Renal cortex interstitium (tissue), 11 donors: ENCODE measurements around the gene THAP11. TPM values are rescaled to one million over a fixed set of nuclear protein-coding genes. Genes with fewer than 3 reads are reported as not detected.
"Not testable (repeated sequence)": the region's sequence is repeated elsewhere in the genome, so short reads cannot be mapped to it uniquely, and the experiment has no call there.

Source experiments
- DNase-seq, 11 donors: peaks; one replicate each; pipeline ENCODE4 v3.0.0-alpha.2; 2013; ENCODE audit warnings: low read depth in 9 of 11, low spot score in 4 of 11; ENCODE audit errors: extremely low read depth in 1 of 11
- polyA plus RNA-seq, 3 donors: library from polyadenylated mRNA; unstranded; fragments of 120-200 nt; gene quantifications; one replicate each; pipeline ENCODE4 v1.2.1, GENCODE V29; 2013; ENCODE audit not compliant: insufficient read length in 3 of 3

THAP11 gene
- polyA plus RNA-seq, 3 donors: 26.6 to 36.3 (median 28.1) TPM

DNA sequence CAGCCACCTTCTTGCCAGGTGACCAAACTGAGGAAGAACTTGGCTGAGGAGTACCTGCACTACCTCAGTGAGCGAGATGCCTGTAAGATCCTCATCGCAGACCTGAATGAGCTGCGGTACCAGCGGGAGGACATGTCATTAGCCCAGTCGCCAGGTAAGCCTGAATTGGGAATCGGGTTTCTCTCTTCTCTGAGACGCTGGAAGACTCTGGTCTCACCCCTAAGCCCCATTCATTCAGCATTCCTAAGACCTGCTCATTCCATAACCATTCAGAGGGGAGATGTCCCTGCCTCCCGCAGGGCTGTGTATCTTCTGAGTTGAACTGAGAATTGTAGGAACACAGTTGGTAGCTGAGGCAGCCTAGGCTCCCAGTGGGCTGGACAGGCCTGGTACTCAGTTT is 17.0 kb upstream of the THAP11 start:
- no peak for DNase-seq

DNA sequence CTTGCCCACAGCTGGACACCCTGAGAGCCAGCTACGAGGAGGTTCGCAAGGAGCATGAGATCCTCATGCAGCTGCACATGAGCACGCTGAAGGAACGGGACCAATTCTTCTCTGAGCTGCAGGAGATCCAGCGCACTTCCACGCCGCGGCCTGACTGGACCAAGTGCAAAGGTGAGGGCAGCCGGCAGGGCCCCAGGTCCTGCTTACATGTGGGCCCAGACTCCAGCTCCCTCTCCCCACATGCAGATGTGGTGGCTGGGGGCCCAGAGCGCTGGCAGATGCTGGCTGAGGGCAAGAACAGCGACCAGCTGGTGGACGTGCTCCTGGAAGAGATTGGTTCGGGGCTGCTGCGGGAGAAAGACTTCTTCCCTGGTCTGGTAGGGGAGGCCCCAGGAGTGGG is 16.2 kb upstream of the THAP11 start:
- DNase-seq: no peak

DNA sequence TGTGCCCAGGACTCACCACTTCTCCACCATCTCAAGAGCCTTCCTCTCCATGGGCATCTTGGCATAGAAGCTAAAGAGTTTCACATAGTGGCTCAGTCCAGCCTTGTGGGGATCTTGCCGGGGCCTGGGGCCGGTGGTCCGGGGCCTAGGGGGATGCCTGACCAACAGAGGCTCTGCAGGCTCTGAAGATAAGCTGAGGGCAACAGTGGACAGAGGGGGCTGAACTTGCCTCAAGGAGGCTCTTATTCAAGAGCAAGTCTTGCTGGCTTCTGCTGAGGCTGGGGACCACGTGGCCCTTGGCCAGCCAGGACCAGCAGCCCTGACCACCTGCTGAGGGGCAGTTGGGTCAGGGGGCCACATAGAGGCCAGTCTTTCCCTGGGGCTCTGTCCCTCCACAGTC is 13.5 kb upstream of the THAP11 start:
- no peak for DNase-seq

DNA sequence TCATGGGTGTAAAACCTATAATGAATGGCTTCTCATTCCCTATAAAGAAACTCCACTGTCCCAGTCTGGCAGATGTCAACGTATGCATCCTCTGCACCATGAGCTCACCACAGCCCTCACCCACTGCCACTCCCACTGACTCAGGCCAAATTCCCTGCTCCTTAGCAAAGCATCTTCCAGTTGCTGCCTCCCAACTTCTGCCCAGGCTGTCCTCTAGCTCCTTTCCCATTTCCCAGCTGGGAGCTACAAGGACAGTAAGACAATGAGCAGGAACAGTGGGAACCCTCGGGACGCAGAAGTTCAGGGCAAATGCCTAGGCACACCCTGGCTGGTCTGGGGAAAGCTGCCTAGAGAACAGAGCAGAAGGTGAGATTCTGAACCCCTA is 9.1 kb upstream of the THAP11 start:
- no peak for DNase-seq

DNA sequence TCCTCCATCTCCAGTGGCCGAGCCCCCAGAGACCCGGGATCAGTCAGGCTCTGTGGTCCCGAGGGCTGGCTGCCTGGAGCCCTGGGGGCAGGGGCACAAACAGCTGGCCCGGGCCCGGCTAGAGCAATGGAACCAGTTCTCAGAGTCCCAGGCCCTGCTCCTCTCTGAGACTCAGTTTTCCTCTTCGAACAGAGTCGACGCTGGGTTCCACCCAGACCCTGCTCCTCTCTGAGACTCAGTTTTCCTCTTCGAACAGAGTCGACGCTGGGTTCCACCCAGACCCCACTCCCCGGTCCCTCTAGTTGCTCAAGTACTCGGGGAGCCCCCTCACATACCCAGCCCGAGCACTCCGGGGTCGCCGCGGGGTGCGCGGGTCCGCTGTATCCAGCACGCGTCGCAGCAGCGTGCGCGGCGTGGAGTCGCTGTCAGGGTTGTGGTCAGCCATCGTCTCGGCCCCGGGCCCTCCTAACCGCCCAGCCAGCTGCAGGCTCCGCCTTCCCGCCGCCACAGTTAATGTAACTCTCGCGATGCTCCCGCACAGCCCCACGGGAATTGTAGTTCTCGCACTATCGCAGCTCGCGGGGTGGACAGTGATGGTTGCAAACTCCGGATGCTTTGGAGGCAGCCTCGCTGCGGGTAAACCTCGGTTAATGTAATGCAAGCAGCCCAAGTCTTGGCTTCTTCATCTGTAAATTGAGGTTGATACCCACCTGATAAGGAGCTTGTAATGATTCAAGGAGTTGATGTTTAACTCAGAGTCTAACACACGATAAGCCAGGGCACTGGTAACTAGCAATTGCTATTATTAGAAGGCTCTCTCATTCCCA is 8.5 kb upstream of the THAP11 start:
- peak; percentile 77 to 93 (median 89) for DNase-seq

DNA sequence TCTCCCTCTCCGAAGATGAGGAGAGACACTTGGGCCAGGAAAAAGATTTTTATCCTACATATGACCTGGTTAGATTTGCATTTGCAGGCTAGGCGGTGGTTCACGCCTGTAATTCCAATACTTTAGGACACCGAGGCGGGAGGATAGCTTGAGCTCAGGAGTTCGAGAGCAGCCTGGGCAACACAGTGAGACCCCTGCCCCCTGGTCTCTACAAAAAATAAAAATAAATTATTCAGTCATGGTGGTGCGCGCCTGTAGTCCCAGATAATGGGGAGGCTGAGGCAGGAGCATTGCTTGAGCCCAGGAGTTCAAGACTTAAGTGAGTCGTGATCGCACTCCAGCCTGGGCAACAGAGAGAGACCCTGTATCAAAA is 7.9 kb upstream of the THAP11 start:
- no peak for DNase-seq

DNA sequence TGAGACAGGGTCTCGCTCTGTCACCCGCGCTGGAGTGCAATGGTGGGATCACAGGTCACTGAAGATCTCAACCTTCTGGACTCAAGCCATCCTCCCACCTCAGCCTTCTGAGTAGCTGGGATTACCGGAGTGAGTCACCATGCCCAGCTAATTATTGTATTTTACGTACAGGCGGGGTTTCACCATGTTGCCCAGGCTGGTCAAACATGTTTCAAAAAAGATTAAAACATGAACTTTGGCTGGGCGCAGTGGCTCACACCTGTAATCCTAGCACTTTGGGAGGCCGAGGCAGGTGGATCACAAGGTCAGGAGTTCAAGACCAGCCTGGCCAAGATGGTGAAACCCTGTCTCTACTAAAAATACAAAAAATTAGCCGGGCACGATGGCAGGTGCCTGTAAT is 4.9 kb upstream of the THAP11 start:
- DNase-seq: not testable (repeated sequence)

DNA sequence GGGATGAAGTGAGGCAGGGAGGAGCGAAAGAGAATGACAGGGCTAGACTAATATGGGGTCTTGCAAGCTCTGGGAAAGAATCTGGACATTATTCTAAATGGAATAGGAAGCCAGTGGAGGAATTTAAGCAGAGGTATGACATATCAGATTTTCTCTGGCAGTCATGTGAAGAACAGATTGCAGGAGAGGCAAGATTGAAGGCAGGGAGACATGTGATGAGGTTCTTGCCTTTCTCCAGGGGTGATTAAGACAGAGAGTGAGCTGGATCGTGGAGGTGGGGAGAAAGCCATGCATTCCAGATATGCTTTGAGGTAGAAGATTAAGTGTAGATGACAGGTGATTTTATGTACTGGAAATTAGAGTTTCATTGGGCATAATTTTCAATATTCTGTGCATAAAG is 4.3 kb upstream of the THAP11 start:
- no peak for DNase-seq

DNA sequence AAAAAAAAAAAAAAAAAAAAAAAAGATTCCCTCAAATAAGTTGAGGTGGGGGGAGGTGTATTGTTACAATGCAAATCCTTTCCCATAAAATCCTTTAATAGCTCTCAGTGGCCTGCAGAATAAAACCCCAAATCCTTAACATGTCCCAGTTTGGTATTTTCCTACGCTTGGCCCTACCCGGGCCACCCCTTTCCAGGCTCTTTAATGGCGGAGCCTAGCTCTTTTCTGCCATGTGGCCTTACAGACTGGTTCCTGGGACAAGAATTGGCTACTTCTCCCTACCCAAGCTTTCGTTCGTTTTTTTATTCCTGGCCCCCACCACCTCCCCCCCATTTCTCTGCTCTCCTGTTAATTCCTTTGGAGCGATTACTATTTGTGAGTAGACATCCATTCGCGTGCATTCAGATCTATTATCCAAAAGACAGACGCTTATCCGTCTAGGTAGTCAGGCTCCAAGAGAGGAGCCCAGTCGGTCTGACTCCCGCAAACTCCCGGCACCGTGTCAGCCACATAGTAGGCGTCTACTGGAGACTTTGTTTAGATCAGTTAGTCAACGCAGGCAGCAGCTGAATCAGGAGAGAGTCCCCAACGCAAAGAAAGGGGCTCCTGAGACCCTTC is 813 bp upstream of the THAP11 start:
- DNase-seq: no peak

DNA sequence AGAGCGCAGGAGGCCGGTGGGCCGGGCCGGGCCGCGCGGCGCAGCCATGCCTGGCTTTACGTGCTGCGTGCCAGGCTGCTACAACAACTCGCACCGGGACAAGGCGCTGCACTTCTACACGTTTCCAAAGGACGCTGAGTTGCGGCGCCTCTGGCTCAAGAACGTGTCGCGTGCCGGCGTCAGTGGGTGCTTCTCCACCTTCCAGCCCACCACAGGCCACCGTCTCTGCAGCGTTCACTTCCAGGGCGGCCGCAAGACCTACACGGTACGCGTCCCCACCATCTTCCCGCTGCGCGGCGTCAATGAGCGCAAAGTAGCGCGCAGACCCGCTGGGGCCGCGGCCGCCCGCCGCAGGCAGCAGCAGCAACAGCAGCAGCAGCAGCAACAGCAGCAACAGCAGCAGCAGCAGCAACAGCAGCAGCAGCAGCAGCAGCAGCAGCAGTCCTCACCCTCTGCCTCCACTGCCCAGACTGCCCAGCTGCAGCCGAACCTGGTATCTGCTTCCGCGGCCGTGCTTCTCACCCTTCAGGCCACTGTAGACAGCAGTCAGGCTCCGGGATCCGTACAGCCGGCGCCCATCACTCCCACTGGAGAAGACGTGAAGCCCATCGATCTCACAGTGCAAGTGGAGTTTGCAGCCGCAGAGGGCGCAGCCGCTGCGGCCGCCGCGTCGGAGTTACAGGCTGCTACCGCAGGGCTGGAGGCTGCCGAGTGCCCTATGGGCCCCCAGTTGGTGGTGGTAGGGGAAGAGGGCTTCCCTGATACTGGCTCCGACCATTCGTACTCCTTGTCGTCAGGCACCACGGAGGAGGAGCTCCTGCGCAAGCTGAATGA is 606 bp downstream of the THAP11 start:
- no peak for DNase-seq

DNA sequence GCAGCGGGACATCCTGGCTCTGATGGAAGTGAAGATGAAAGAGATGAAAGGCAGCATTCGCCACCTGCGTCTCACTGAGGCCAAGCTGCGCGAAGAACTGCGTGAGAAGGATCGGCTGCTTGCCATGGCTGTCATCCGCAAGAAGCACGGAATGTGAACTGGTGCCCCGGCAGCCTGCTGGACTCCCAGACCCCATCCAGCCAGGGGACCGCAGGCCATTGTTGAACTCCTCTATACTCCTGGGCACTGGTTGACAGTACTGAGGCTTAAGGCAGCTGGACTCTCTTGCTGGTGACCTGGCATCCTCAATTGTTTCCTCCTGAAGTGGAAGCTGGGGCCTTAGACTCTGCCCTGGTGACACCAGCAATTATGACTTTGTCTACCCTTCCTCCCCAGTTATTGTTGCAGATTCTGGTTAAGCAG is 1.2 kb downstream of the THAP11 start:
- DNase-seq: no peak

DNA sequence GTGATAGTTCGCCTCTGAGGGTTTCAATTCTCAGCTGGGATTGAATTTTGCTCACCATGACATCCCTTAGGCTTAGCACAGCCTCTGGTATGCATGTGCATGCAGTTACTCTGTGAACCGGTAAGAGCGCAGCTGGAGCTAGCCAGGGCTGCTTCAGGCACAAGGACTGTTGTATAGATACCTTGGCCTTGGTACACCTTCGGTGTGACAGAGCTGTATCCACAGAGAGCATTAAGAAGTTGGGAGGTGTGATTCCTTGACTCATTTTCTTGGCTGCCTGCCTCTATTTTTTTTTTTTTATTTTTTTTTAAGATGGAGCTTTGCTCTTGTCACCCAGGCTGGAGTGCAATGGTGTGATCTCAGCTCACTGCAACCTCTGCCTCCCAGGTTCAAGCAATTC is 2.4 kb downstream of the THAP11 start:
- DNase-seq: no peak

DNA sequence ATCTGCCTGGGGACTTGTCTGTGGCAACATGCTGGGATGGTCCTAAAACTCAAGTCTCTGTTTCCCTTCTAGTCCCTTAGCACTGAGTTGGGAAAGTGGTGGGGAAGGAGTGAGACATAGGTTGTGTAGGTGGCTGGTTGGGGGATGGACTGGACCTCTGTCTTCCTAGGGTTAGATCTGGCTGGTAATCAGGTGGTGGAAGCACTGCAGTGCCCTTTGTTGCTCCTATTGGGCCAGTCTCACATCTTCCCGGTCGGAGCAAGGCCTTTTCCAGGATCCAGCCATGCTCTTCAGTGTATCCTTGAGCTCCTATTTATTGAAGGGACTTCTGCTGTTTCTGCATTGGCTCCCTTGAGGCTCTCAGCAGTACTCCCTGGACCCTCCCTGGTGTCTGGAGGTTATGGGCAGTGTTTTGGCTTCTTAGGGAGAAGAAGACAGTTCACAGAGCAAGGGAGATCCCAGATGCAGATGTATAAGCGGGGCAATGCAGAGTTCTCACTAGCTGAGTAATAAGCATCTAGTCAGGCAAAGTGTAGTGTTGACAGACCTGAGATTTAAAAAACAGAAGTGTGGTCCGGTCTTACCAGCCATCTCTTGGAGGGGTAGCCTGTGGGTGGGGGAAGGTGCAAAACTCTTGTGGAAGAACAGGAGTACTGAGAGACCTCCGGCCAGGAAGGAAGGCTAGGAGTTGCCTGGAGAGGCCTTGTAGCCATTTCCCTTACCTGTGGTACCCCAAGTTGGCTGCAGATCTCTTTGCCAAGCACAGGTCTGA is 3.4 kb downstream of the THAP11 start:
- DNase-seq: no peak

DNA sequence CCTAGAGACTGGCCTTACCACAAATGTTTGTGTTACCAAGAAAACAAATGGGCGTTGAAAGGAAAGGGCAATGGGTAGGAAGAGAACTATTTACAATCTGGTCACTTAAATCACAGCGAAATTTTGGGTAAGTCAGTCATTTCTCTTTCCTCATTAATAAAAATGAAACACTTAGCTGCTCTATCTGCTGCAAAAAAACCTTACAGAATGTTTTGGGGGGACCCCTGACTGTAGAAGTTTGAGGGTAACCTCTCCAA is 3.9 kb downstream of the THAP11 start:
- no peak for DNase-seq

DNA sequence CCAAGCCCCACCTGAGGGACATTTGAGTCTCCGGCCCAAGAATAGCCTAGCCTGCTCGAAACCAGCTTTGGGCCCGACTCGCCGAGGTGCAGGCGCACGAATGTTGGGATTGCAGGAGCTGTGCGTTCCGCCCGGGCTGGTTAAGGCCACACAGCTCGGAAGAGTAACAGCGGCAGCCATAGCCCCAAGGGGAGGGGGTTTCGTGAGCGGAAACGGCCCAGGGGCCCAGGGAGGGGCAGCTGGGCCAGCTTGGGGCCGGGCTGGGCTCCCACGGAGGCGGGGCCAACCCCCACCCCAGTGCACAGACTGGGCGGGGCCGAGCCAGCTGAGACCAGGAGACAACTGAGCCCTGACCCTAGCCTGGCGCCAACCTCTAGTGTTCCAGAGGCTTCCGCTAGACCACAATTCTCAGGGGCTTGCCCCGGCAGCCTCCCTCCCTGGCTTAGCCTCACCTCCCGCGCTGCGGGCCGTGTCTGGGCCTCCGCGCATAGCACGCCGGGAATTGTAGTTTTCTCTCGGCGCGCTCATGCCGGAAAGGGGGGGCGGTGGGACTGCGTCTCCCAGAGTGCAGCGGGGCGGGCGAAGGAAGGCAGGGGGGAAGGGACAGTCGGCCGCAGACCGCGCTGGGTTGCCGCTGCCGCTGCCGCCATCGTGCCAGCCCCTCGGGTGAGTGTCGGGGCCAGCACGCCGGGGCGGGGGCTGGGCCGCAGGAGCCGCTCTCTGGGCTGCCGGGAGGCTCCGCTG is 4.4 kb downstream of the THAP11 start, which contains the start of gene NUTF2:
Gene NUTF2, plus strand, starts transcription at position 614 of the 744 bp plus-strand sequence. CDS start 18,198 bp downstream, outside the sequence.
- DNase-seq: peak; percentile 88 to 97 (median 94)

DNA sequence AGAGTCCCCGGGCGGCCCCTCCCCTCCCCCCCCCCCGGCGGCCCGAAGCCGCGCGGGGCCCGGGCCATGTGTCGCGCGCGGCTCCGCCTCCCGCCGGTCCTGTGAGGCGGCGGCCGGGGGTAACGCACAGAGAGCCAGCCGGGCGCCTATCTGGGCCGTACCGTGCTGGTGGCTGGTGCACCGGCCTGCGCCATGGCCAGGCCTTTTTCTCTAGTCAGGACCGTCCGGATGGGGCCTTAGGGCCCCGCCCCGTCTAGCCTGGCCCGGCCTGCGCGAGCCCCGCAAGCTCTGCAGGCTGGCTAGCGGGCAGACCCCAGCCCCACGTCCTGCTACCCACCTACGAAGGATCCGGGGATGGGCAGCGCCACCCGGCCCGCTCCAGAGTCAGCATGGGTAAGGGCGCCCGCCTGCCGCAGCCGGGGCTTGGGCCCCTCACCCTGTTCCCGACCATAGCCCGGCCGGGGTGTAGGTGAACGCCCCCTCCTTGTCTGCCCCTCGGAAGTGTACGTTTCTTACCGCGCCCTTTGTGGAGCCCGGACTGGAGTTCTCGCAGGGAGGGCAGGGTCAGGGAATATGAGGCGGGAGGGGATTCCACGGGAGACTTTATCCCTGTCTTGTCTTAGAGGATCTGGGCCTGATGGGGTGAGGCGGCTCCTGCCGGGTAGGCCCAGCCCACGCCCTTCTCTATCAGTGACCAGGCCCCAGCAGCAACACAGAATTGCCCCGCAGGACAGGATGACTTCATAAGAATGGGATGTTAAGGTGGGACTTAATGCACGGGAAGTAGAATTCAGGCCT is 5.1 kb downstream of the THAP11 start, which contains the start of gene CENPT:
Gene CENPT, minus strand, starts transcription at position 630 of the 798 bp plus-strand sequence. CDS start 13,834 bp downstream, outside the sequence.
- DNase-seq: no peak

DNA sequence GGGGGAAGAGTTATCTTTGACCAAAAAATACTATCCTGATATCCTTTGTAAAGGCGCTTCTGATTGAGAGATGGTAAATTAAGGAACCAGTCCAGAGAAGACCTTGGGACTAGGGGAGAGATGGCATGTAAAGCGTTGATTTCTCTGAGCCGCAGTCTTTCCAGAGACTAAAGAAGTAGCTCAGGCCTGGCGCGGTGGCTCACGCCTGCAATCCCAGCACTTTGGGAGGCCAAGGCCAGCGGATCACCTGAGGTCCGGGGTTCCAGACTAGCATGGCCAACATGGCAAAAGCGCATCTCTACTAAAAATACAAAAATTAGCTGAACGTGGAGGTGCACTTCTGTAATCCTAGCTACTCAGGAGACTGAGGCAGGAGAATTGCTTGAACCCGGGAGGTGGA is 6.0 kb downstream of the THAP11 start:
- no peak for DNase-seq

DNA sequence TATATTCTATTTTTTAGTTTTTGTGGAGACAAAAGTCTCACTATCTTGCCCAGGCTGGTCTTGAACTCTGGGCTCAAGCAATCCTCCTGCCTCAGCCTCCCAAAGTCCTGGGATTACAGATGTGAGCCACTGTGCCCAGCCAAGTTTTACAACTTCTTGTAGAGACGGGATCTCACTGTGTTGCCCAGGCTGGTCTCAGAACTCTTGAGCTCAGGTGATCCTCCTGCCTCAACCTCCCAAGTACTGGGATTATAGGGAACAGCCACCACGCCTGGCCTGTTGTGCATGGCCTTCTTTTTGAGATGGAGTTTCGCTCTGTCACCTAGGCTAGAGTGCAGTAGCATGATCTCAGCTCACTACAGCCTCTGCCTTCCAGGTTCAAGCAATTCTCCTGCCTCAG is 11.6 kb downstream of the THAP11 start:
- no peak for DNase-seq
